Stimulated activated CD4-positive, alpha-beta T cell treated with anti-CD3 and anti-CD28 coated beads, Interleukin-1b, Interleukin-23, amount 100 ng/mL, for 24 hours (primary cell): ENCODE measurements around the gene RAB11FIP5.

Experiments
- DNase-seq, 4 experiments: peaks; one replicate each; pipeline ENCODE4 v3.0.0-alpha.2; 2020; ENCODE audit warnings: low read depth in 4 of 4, low spot score in 1 of 4

Gene RAB11FIP5

GRCh38 chr2:73034661-73035375, 77.9 kb downstream of the RAB11FIP5 start:
- no peak for DNase-seq

DNA sequence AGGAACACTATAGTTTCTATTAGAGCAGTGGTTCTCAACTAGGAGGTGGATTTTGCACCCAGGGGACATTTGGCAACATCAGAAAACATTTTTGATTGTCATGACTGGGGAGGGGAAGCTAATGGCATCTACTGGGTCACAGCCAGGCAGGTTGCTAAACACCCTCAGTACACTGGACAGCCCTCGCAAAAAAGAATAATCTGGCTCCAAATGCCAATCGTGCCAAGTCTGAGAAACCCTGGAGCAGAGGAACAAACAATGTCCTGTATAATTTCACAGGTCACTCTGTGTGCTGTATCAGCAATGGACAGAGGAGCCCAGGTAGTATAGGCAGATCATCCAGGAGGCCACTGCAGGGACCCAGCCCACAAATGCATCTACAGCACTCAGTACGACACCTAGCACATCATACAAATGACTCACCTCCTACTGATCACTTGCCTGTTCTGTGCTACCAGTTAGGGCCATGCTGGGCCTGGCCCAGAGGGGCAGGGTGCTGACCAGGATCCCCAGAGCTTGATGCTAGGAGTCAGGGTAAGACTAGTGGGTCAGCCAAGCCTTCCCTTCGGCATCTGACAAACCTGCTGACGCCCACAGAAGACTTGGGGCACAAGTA, 78.9 kb downstream of the RAB11FIP5 start:
- no peak for DNase-seq

DNA sequence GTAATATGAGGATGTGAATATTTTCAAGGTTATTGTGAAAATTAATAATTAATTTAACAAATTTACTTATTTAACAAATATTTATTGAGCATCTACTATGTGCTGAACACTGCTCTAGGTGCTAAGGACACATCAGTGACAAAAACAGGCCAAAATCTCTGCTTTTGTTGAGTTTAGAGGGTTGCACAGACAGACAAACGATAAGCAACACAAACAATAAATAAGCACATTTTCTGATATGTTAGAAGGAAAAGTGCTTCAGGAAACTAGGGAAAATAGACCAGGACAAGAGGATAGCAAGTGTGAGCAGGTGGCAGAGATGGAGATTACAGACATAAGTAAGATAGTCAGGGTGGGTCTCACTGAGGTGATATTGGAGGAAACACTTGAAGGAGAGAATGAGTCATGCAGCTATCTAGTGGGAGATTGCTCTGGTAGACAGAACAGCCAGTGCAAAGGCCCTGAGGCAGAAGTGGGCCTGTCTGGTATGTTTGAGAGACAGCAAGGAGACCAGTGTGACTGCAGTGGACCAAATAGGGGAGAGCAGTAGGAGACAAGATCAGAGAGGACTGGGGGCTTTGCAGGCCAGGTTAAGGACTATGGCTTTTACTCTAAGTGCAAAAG, 79.5 kb downstream of the RAB11FIP5 start:
- no peak for DNase-seq

DNA sequence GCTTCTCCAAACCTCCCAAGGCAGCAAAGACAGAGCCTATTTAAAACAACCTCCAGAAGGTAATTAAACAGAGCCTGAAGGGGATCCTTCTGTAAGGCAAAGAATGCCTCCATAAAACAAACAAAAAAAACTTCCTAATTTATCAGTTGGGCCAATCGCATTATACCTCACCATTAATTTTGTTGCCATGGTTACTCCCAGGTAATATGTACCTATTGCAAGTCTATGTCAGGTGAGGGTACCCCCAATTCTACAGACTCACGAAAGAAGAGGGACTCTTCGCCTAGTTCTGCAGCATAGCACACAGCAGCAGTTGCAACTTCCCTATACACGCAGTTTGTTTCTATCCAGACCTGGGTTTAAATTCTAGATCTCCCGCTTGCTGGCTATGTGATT, 80.0 kb downstream of the RAB11FIP5 start:
- DNase-seq = no peak

- no peak for DNase-seq
Measured at GRCh38 chr2:73031725-73032701, 80.7 kb downstream of the RAB11FIP5 start.

GRCh38 chr2:73031095-73031678, 81.6 kb downstream of the RAB11FIP5 start:
- DNase-seq = no peak

GRCh38 chr2:73028841-73029240, 83.9 kb downstream of the RAB11FIP5 start:
- DNase-seq = no peak

DNA sequence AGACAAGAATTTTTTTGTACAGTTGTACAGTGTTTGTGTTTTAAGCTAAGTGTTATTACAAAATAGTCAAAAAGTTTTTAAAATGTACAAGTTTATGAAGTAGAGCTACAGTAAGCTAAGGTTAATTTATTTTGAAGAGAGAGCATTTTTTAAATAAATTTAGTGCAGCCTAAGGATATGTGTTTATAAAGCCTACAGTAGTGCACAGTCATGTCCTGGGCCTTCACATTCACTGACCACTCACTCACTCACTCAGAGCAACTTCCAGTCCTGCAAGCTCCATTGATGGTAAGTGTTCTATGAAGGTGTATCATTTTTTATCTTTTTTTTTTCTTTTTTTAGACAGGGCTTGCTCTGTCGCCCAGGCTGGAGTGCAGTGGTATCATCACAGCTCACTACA, 85.4 kb downstream of the RAB11FIP5 start:
- no peak for DNase-seq

GRCh38 chr2:73023497-73023896, 89.3 kb downstream of the RAB11FIP5 start:
- no peak for DNase-seq
